HEK293T (cell line): ENCODE results near the gene TRPC3.

Experiments
- CTCF ChIA-PET: fragments of 350-600 bp; formaldehyde crosslinking; extraction: SDS; loops from one replicate; lab custom pipeline; 2021; ENCODE audit warnings: antibody characterized with exemption, inconsistent platforms; lab: Yijun Ruan, JAX
- POLR2A ChIA-PET: fragments of 350-600 bp; formaldehyde crosslinking; extraction: SDS; loops from one replicate; lab custom pipeline; 2020; ENCODE audit warnings: antibody characterized with exemption, inconsistent platforms; lab: Yijun Ruan, JAX
- DNase-seq: peaks from one replicate; pipeline ENCODE4 v3.0.0; 2012; ENCODE audit warnings: mixed read lengths; ENCODE audit errors: extremely low spot score
- ARNT ChIP-seq: fragments of 450-650 bp; IDR thresholded peaks from 2 replicates; pipeline ENCODE4 v1.6.1; 2017; ENCODE audit warnings: mild to moderate bottlenecking
- BHLHE40 ChIP-seq: fragments of 450-650 bp; IDR thresholded peaks from 2 replicates; pipeline ENCODE4 v1.6.1; 2016; ENCODE audit warnings: mild to moderate bottlenecking, moderate library complexity, borderline replicate concordance
- CTBP1 ChIP-seq: fragments of 450-650 bp; IDR thresholded peaks from 2 replicates; pipeline ENCODE4 v1.6.1; 2016; ENCODE audit warnings: borderline replicate concordance
- ELF4 ChIP-seq: fragments of 450-650 bp; IDR thresholded peaks from 2 replicates; pipeline ENCODE4 v1.6.1; 2017; ENCODE audit warnings: antibody characterized with exemption
- FOXA1 ChIP-seq: fragments of 450-650 bp; IDR thresholded peaks from 2 replicates; pipeline ENCODE4 v1.6.1; 2016; ENCODE audit warnings: mild to moderate bottlenecking
- FOXK2 ChIP-seq: fragments of 450-650 bp; IDR thresholded peaks from 2 replicates; pipeline ENCODE4 v1.6.1; 2016; ENCODE audit warnings: mild to moderate bottlenecking
- FOXM1 ChIP-seq: fragments of 450-650 bp; IDR thresholded peaks from 2 replicates; pipeline ENCODE4 v1.6.1; 2017; ENCODE audit warnings: mild to moderate bottlenecking, borderline replicate concordance
- HDGF ChIP-seq: fragments of 450-650 bp; IDR thresholded peaks from 2 replicates; pipeline ENCODE4 v1.6.1; 2017; ENCODE audit warnings: antibody characterized with exemption, borderline replicate concordance
- L3MBTL2 ChIP-seq: fragments of 450-650 bp; conservative IDR thresholded peaks from 2 replicates; pipeline ENCODE4 v1.6.1; 2016; ENCODE audit warnings: mild to moderate bottlenecking
- LEF1 ChIP-seq: fragments of 450-650 bp; IDR thresholded peaks from 2 replicates; pipeline ENCODE4 v1.6.1; 2017; ENCODE audit warnings: mild to moderate bottlenecking, borderline replicate concordance
- NFRKB ChIP-seq: fragments of 450-650 bp; IDR thresholded peaks from 2 replicates; pipeline ENCODE4 v1.6.1; 2016; ENCODE audit warnings: mild to moderate bottlenecking, moderate library complexity
- PKNOX1 ChIP-seq: fragments of 450-650 bp; IDR thresholded peaks from 2 replicates; pipeline ENCODE4 v1.6.1; 2016
- SP1 ChIP-seq: fragments of 450-650 bp; IDR thresholded peaks from 2 replicates; pipeline ENCODE4 v1.6.1; 2017
- SUZ12 ChIP-seq: fragments of 450-650 bp; IDR thresholded peaks from 2 replicates; pipeline ENCODE4 v1.6.1; 2016; ENCODE audit warnings: mild to moderate bottlenecking
- TARDBP ChIP-seq: fragments of 450-650 bp; IDR thresholded peaks from 2 replicates; pipeline ENCODE4 v1.6.1; 2016
- ZNF384 ChIP-seq: fragments of 450-650 bp; IDR thresholded peaks from 2 replicates; pipeline ENCODE4 v1.6.1; 2016

TRPC3 gene

GRCh38 chr4:121869841-121870822 lies 81.7 kb downstream of the TRPC3 start, which contains the start of gene BBS7:
BBS7 (minus strand) TSS chr4:121870474; CDS start chr4:121870313, 161 bp downstream.
- CTCF ChIA-PET = interaction anchor here (0.7 kb wide), 1 partner anchor 80 kb away, joined by 3 read pairs; no protein-coding TSS in a partner anchor
- POLR2A ChIA-PET = interaction anchor here (0.9 to 2.2 kb wide), 11 partner anchors 8 to 77 kb away, joined by 3 to 11 read pairs (median 3); partner anchors contain the start of genes CCNA2 and EXOSC9
- peak; percentile 97 for DNase-seq
- TF ChIP-seq HDGF (peak; percentile 82; the same call in 1 of the 2 replicates), ZNF384 (no peak), L3MBTL2 (peak; percentile 57), FOXA1 (no peak), PKNOX1 (peak; percentile 63), FOXK2 (no peak), ELF4 (no peak), CTBP1 (no peak)

GRCh38 chr4:121863799-121864198 lies 88.1 kb downstream of the TRPC3 start:
- no peak for TF ChIP-seq ELF4
- peak; percentile 31; the same call in 1 of the 2 replicates for TF ChIP-seq PKNOX1
- ChIA-PET CTCF (no interaction called here), POLR2A (no interaction called here)
- DNase-seq = peak; percentile 23

GRCh38 chr4:121861426-121861825 lies 90.4 kb downstream of the TRPC3 start:
- no peak for DNase-seq
- CTCF ChIA-PET = no interaction called here
- POLR2A ChIA-PET = interaction anchor here (0.7 kb wide), 1 partner anchor 8 kb away, joined by 3 read pairs; no protein-coding TSS in a partner anchor
- TF ChIP-seq SUZ12 (no peak), FOXA1 (no peak), FOXM1 (no peak), FOXK2 (no peak), BHLHE40 (no peak), NFRKB (no peak), HDGF (no peak), SP1 (no peak), PKNOX1 (no peak), ZNF384 (no peak), LEF1 (no peak), L3MBTL2 (no peak), TARDBP (no peak), ELF4 (no peak)

- ChIA-PET POLR2A (interaction anchor here (1.5 kb wide), 1 partner anchor 9 kb away, joined by 3 read pairs; no protein-coding TSS in a partner anchor), CTCF (no interaction called here)
- TF ChIP-seq HDGF = no peak
- TF ChIP-seq L3MBTL2 = no peak
- no peak for TF ChIP-seq NFRKB
- no peak for DNase-seq
Observed at GRCh38 chr4:121860121-121860520, 91.7 kb downstream of the TRPC3 start.

GRCh38 chr4:121851354-121851753 lies 100.5 kb downstream of the TRPC3 start:
- DNase-seq = no peak
- POLR2A ChIA-PET = no interaction called here
- CTCF ChIA-PET = no interaction called here
- TF ChIP-seq ELF4 (no peak), HDGF (no peak), NFRKB (no peak), L3MBTL2 (no peak), TARDBP (no peak), ZNF384 (no peak), ARNT (no peak), BHLHE40 (no peak), PKNOX1 (no peak), SP1 (no peak)

- TF ChIP-seq FOXK2 (no peak), NFRKB (no peak), SUZ12 (no peak), FOXM1 (no peak), PKNOX1 (no peak)
- CTCF ChIA-PET = no interaction called here
- no peak for DNase-seq
- POLR2A ChIA-PET = no interaction called here
Observed at GRCh38 chr4:121846662-121847061, 105.2 kb downstream of the TRPC3 start.
